Eye (tissue), 1 donor: ENCODE measurements around the gene DTWD1.
A peak's percentile ranks its signal among the peaks of the same experiment; 100 is the strongest.
"Not testable (repeated sequence)": the region's sequence is repeated elsewhere in the genome, so short reads cannot be mapped to it uniquely, and the experiment has no call there.

Experiments used
- DNase-seq: peaks from one replicate; pipeline ENCODE4 v3.0.0-alpha.2; 2015

The DTWD1 gene, protein sequence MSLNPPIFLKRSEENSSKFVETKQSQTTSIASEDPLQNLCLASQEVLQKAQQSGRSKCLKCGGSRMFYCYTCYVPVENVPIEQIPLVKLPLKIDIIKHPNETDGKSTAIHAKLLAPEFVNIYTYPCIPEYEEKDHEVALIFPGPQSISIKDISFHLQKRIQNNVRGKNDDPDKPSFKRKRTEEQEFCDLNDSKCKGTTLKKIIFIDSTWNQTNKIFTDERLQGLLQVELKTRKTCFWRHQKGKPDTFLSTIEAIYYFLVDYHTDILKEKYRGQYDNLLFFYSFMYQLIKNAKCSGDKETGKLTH

DNA sequence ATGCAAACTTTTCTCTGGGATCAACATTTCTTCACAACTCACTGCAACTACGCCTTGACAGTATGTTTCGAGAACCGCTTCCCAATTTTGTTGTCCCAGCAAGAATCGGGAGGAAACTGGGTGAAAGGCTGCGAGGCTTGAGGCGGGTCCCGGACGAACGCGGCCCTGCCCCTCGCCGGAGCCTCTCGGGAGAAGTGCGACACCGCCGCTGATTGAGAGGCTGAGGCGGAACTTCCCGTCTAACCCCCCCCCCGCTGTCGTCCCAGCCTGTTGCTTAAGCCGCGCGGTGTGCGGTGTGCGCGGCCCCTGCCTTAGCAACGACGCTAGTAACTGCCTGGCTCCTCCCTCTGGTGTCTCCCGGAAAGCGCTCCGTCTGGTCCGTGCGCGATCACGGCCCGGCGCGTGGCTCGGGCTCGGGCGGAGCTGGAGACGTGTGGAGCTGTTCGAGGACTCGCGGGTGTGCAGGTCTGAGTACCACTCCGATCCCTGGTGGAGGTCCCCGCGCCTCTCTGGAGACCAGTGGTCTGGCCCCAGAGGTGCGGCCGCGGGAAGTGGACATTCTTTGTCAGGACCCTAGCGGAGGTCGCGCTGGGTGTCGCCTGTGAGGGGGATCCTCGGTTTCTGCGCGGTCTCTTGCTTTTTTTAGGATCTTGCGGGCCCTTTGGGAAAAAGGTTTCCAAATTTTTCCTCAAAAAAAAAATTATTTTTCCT is at the start of gene DTWD1, which contains the start of gene FAM227B:
DTWD1 (plus strand) TSS at position 391 of the 711 bp plus-strand sequence. CDS start 4,120 bp downstream, outside the sequence.
FAM227B (minus strand) TSS at position 161 of the 711 bp plus-strand sequence. CDS start 5,647 bp downstream, outside the sequence.
- peak; percentile 98 for DNase-seq

DNA sequence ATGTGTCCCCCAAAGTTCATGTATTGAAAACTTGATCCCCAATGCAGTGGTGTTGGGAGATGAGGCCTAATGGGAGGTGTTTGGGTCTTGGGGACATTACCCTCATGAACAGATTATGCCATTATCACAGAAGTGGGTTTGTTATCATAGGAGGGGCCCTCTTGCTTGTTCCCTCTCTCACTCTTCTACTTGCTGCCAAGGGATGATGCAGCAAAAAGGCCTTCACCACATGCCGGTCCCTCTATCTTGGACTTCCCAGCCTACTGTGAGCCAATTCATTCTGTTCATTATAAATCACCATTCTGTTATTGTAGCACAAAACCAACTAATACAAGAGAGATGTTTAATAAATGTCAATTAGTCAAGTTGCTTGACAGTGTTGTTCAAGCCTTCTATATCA is 47.4 kb upstream of the DTWD1 start:
- DNase-seq: no peak

DNA sequence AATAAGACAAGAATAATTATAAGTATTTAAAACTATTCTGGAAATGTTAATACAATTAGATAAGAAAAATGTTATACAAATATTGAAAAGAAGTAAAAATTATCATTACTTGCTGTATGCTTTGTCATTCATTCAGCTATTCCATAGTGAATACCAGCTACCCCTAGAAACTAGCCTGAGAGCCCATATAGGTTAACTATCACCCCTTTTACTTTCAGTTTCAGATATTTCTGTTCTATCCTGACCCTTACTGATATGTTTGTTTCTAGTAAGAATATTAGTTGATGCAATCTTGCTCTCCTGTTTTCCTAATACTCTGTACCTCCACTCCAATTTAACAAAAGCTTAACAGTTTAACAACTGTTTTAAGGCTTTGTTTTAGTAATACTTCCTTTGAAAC is 31.8 kb upstream of the DTWD1 start:
- DNase-seq: no peak

DNA sequence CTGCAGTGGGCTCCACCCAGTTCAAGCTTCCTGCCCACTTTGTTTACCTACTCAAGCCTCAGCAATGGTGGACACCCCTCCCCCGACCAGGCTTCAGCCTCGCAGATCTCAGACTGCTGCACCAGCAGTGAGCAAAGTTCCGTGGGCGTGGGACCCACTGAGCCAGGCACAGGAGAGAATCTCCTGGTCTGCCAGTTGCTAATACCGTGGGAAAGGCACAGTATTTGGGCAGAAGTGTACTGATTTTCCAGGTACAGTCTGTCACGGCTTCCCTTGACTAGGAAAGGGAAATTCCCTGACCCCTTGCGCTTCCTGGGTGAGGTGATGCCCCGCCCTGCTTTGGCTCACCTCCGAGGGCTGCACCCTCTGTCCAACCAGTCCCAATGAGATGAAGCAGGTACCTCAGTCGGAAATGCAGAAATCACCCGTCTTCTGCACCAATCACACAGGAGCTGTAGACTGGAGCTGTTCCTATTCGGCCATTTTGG is 28.0 kb upstream of the DTWD1 start:
- DNase-seq: not testable (repeated sequence)

DNA sequence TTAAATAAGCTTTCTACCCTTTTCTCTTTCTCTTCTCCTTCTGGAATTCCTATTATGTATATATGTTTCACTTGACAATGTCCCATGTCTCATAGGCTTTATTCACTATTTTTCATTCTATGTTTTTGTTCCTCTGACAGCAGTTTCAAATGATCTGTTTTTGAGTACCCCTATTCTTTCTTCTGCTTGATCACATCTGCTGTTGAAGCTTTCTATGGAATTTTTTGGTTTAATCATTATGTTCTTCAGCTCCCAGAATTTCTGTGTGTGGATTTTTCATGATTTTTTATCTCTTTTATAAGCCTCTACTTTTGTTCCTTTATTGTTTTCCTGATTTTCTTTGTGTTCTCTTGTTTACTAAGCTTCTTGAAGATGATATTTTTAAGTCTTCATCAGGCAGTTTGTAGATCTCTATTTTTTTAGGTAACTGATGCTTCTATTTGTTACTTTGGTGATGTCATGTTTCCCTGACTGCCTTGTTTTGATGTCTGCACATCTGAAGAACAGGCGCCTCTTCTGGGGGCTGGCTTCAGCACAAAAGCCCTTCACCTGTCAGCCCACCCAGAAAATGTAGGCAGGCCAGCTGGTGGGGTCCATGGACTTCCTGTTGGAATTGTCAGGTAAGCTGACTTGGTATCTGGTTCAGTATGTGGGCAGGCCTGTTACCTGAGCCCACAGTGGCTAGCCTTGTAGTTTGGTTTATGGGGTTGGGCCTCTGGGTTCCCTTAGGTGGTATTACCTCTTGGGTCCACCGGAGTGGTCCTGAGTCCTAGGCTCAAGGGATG is 16.0 kb upstream of the DTWD1 start:
- no peak for DNase-seq

DNA sequence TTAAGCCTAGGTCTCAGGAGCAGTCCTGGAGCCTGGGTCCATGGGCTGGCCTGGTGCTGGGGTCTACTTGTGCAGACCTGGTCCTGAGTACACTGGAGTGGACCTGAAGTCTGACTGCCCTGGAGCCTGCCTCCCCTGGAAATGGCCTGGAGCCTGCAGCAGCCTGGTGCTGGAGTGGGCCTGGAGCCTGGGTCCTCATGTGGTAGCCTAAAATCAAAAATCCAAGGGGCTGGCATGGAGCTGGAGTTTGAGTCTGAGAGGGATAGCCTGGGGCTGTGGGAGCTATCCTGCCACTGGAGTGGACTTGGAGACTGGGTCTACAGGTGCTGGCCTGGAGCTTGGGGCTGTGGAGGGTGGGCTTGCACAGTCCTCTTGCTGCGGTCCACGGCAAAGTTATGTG is 15.3 kb upstream of the DTWD1 start:
- no peak for DNase-seq

DNA sequence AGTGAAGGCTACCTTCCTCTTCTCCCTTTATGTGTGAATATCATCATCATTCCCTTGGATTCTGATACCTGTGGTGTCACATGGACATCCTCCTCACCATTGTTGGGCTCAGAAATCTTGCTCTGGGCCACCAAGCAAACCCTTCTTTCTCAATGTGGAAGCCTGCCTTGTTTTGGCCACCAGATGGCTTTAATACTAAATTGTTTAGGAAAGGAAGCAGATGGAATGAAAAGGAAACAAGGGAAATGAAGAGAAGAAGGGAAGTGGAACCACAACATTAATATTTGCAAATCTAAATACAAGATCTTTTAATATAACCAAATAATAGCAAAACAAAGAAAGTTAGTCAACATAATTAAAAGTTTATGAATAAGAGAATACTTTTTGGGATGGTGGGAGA is 14.3 kb upstream of the DTWD1 start:
- DNase-seq: no peak

DNA sequence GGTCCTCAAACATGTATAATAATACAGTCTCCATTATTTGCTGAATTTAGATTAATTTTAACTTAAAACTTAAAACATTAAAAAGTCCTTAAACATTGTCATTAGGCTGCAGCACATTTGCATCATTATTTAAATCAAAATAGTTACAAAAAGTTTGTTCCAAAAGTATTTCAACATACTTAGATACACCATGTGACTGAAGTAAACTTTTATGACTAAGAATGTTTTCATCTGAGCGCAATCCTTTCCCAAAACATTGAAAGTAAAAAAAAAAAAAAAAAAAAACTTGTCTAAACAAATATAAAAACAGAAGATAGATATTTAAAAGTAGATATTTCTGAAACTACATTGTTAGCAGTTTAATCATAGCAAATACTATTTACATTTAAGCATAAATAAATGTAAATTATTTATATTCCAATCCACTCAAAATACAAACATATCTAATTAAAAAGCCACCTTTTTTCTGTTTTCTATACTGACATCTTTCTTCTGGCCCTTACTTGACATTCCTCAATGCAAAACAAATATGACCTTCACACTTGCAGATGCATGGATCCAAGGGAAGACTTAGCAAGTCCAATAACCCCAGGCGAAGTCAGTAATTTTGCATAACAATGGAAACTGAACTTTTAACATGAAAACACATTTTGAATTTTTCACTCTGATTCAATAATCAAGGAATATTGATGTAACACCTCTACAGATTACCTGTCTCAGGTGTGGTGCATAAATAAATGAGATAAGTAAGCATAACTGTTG is 10.5 kb upstream of the DTWD1 start:
- DNase-seq: no peak

DNA sequence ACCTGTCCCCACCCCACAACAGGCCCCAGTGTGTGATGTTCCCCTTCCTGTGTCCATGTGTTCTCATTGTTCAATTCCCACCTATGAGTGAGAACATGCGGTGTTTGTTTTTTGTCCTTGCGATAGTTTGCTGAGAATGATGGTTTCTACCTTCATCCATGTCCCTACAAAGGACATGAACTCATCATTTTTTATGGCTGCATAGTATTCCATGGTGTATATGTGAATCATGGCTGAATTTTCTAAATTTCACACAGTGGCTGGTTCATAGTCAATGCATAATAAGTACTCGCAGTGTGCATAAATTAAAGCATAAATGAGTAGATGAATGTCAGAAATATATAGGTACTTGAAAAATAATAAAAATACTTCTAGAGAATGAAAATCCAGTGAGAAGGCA is 8.6 kb upstream of the DTWD1 start:
- DNase-seq: not testable (repeated sequence)

DNA sequence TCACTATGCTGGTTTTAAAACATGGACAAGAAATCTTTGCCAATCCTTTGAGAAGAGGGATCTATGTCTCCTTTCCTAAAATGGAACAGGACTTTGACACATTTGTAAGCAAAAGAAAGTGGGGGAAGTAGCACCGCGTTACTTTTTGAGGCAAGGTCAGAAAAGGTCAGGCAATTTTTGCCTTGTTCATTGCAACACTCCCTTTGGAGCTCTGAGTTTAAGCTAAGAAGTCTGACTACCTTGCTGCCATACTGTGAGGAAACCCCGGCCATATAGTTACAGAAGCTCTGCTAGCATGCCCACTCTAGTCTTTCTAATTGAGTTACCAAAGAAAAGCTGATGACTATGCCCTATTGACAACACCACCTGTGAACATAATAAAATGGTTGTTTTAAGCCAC is 1.6 kb upstream of the DTWD1 start:
- DNase-seq: no peak

DNA sequence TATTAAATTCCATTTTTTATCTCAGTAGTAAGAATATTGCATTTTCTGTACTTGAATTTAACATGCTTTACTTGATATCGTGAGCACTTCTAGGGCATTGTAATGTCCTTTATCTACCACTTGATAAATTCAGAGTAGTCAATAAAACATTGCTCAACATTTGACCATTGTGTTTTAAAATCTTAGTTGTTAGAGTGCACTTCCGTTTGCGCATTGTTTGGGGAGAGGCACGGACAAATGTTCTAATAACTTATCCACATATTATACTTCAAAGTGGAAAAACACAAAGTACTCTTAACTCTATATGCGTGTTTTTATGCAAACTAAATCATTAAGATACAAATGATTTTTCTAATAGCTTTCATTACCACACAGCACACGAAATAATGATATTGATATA is 649 bp upstream of the DTWD1 start:
- DNase-seq: no peak

DNA sequence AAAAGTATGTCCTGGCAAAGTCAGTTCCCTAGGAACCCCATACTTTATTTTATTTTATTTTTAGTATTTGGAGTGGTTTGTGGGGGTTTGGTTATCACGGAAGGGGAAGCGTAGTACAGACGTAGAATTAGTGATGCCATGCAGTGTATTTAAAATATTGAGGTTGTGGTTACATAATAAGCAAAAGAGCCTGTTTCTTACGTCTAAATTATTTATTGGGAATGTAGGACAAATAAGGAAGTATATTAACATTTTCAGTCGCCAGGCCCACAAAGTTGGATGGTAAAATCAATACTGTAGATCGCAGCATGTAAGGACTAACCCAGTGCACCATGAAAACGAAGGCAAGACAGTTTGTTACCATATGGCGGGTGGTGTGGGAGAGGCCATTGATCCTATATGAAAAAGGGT is 558 bp downstream of the DTWD1 start:
- DNase-seq: no peak

DNA sequence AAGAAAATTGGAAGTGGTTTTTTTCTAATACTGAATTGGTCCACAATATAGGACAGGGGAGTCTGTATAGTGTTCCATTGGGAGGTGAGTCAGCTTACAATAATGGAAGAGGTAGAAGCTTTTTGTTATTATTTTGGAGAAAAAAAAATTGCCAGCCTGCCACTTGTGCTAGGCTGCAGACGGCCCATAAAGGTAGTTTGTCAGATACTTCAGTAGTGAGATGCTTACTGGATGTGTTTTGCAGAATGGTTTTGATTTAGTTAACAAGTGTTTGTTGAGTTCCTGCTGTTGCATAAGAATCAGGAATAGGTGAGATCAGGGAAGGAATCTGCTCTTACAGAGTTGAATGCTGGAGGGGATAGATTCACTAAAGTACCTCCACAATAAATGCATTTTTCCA is 1.0 kb downstream of the DTWD1 start:
- DNase-seq: no peak

DNA sequence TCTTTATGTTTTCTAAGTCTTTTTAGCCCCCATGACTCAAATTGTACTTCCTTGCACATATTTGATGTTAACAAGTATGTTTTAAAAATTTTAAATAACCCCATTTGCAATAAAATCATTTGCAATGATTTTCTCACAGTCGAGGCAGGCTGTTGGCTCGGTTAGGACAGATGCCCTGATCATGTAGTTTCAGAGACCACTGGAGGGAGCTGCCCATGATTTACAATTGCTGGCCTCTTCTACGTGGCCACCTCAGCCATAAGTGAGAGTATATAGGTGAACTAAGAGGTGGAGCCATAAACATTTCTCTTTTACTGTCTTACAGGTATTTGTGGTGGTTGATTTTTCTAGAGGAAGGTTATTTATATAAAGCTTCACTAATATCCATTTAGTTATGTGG is 1.7 kb downstream of the DTWD1 start:
- DNase-seq: no peak

DNA sequence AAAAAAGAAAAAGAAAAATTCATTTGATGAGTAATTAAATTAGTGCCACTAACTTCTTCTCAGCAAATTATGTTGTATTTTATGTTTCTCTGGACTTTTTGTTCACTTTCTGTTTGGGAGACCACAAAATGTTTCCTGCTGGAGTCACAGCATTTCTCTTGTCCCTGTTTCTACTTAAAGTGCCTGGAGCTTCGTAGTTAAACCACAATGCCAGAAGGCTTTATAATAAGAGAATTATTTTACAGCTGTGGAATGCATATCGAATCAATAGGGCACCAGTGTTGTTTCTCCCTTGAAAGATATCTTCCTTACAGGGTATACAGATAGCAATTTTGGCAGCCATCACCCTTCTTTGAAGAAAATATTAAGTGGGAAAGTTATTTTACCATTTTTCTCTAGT is 3.2 kb downstream of the DTWD1 start:
- peak; percentile 37 for DNase-seq

DNA sequence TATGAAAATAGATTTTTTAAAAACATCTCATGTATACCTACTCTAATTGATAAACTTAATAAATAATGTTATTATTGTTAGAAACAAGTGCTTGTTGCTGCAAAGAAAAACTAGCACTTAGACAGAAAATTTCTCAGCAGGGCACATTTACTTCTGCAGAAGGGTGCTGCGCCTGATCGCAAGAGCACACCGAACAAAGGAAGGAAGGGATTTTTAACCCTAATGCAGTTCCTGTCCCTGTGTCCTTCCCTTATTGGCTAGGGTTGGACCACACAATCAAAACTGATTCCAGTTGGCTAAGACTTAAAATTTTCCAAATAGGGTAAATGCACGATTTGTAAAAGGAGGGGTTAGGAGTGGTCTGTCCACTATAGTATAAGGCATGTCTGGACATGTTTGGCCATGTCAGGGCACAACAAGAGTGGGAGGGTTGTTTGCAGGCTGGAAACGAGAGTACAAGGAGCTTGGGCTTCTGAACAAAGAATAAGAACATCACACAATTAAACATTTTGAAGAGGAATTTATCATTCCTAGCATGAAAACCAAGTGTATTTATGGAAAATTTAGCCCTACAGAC is 4.7 kb downstream of the DTWD1 start:
- no peak for DNase-seq

DNA sequence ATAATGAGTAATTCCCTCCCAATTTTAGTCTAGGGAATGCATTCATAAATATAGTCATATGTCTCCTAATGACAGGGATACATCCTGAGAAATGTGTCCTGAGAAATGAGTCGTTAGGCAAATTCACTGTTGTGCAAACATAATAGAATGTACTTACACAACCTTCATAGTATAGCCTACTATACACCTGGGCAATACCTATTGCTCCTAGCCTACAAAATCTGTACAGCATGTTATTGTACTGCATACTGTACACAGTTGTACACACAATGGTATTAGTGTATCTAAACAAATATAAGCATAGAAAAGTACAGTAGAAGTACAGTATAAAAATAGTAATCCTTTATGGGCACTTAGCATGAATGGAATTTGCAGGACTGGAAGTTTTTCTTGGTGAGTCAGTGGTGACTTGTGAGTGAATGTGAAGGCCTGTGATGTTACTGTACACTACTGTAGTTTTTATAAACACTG is 6.6 kb downstream of the DTWD1 start:
- DNase-seq: no peak

DNA sequence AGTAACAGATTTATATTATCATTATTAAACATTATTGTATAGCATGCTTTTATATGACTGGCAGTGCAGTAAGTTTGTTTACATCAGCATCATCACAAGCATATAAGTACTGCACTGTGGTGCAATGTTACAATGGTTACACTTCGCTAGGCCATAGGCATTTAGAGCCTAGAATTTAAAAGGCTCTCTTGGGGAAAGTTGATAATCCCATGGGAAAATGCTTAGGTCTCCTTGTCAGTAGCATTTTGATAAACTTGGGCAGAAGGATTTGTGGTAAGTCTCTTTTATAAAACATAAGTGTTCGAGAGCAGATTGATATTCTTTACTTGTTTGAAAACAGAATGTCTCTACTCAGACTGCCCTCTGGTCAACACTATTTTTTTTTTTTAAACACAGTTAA is 7.5 kb downstream of the DTWD1 start:
- no peak for DNase-seq

DNA sequence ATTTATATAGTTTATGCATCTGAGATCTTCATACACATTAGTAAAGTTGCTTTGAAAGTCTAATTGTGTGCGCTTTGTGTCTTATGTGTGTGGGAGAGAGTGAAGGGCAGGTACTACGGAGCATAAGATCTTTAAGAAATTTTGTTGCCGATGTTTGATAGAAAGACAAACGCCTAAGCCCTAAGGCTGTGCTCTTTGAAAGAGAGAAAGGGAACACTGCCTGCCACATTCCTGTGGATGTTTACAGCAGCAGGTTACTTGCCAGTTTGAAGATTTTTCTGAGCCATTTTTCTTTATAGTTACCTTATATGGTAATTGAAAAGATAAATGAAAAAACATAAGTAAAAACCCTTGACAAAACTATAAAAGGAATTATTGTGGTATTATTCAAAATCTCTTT is 17.0 kb downstream of the DTWD1 start:
- DNase-seq: peak; percentile 18

DNA sequence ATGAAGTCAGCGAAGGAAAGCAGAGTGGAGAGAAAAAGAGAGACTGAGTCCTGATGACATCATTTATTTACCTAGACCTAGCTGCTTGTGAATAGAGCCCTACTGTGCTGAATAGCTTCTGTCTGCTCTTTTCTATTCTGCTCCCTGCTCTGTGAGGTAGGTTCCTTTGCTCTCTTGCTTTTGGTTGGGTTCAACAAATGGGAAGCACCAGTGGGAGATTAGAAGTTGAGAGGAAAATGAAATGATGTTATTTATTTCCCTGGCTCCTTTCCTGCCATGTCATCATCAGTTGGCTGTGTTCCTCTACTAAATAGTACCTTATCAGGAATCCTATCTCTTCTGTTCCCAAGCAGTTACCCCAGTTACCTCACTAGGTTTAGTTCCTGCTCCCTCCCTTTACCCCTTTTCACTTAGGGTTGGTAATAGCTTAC is 23.5 kb downstream of the DTWD1 start:
- DNase-seq: peak; percentile 21

DNA sequence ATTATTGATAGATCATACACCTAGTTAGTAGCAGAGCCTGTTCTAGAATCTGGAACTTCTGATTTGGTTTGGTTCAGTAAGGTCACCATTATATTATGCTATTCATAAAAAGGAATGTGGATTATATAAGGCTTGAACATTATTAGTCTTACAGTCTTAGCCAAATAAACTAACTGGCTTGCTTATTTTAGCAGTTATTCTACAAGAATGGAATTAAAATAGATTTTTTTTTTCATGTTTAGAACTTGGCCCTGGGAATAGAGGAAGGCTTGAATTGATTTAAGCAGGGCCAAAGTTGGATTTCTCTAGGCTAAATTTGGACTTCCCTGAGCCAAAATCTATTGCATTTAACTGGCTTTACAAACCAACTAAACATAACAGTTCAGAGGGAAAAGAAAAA is 24.4 kb downstream of the DTWD1 start:
- DNase-seq: no peak

DNA sequence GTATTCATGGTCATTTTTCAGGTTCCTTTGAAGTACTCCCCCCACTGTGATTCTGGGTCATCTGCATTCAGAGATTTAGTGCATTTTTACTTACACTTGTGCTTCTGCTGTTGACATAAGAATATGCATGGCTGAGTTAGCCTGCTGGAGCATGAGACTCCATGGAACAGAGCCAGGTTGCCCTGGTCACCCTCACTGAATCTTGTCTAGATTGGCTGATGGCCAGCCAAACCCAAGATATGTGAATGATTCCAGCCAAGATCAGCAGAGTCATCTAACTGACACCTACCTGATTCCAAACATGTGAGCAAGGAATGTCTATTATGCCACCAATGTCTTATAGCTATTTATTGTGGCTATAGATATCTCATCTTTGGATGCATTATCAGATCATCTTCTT is 25.1 kb downstream of the DTWD1 start:
- DNase-seq: peak; percentile 48
